Liver (tissue), 9 donors: ENCODE results near the gene DISC1. TPM values are rescaled to one million over a fixed set of nuclear protein-coding genes. Genes with fewer than 3 reads are reported as not detected.

Experiments
- DNase-seq: peaks from one replicate; pipeline ENCODE4 v3.0.0-alpha.2; 2017; ENCODE audit warnings: low spot score
- H3K27ac ChIP-seq, 2 donors: one replicate each; pipeline ENCODE4 v1.7.0; 2013; ENCODE audit warnings: inconsistent platforms in 2 of 2, low read length in 2 of 2, control low read depth in 1 of 2, low read depth in 1 of 2, mild to moderate bottlenecking in 1 of 2
- H3K27me3 ChIP-seq, 4 donors: one replicate each; pipeline versions ENCODE4 v1.6.1 to v1.7.0; 2013; ENCODE audit warnings: low read length in 3 of 4, inconsistent platforms in 1 of 4, mild to moderate bottlenecking in 1 of 4, moderate library complexity in 1 of 4; ENCODE audit not compliant: control insufficient read depth in 4 of 4, insufficient read depth in 4 of 4
- H3K36me3 ChIP-seq, 4 donors: one replicate each; pipeline versions ENCODE4 v1.6.1 to v1.7.0; 2013; ENCODE audit warnings: low read length in 3 of 4, mild to moderate bottlenecking in 3 of 4, low read depth in 1 of 4, moderate library complexity in 1 of 4; ENCODE audit not compliant: control insufficient read depth in 4 of 4, insufficient read depth in 3 of 4
- H3K4me1 ChIP-seq, 4 donors: one replicate each; pipeline versions ENCODE4 v1.6.1 to v1.7.0; 2013; ENCODE audit warnings: low read length in 3 of 4, mild to moderate bottlenecking in 3 of 4, moderate library complexity in 1 of 4; ENCODE audit not compliant: control insufficient read depth in 4 of 4, insufficient read depth in 4 of 4
- H3K4me3 ChIP-seq, 3 donors: one replicate each; pipeline versions ENCODE4 v1.6.1 to v1.7.0; 2013; ENCODE audit warnings: low read length in 3 of 3, control low read depth in 1 of 3, low read depth in 1 of 3, mild to moderate bottlenecking in 1 of 3
- H3K9ac ChIP-seq, 2 donors: one replicate each; pipeline ENCODE4 v1.7.0; 2013; ENCODE audit warnings: low read length in 2 of 2, mild to moderate bottlenecking in 2 of 2, moderate library complexity in 2 of 2, control low read depth in 1 of 2, low read depth in 1 of 2
- H3K9me3 ChIP-seq, 4 donors: one replicate each; pipeline versions ENCODE4 v1.6.1 to v1.7.0; 2013; ENCODE audit warnings: low read length in 3 of 4; ENCODE audit not compliant: control insufficient read depth in 4 of 4
- GABPA ChIP-seq, 2 donors: IDR thresholded peaks in 1 of 2; conservative IDR thresholded peaks in 1 of 2; 2 replicates each; pipeline ENCODE4 v1.6.1; 2016; ENCODE audit warnings: antibody characterized with exemption in 2 of 2, mild to moderate bottlenecking in 1 of 2, moderate library complexity in 1 of 2
- HNF4A ChIP-seq, 2 donors: conservative IDR thresholded peaks; 2 replicates each; pipeline ENCODE4 v1.6.1; 2016; ENCODE audit warnings: antibody characterized with exemption in 2 of 2, mild to moderate bottlenecking in 2 of 2
- JUND ChIP-seq, 2 donors: IDR thresholded peaks; 2 replicates each; pipeline ENCODE4 v1.6.1; 2016; ENCODE audit warnings: antibody characterized with exemption in 2 of 2
- NR2F2 ChIP-seq: IDR thresholded peaks from 2 replicates; pipeline ENCODE4 v1.6.1; 2016; ENCODE audit warnings: antibody characterized with exemption
- RAD21 ChIP-seq, 2 donors: IDR thresholded peaks; 2 replicates each; pipeline ENCODE4 v1.6.1; 2016; ENCODE audit warnings: antibody characterized with exemption in 2 of 2, mild to moderate bottlenecking in 2 of 2
- RXRA ChIP-seq, 2 donors: IDR thresholded peaks; 2 replicates each; pipeline ENCODE4 v1.6.1; 2017 to 2018; ENCODE audit warnings: antibody characterized with exemption in 2 of 2, mild to moderate bottlenecking in 1 of 2
- SP1 ChIP-seq: IDR thresholded peaks from 2 replicates; pipeline ENCODE4 v1.6.1; 2018; ENCODE audit warnings: antibody characterized with exemption, mild to moderate bottlenecking
- TAF1 ChIP-seq: conservative IDR thresholded peaks from 2 replicates; pipeline ENCODE4 v1.6.1; 2016; ENCODE audit warnings: antibody characterized with exemption, mild to moderate bottlenecking
- YY1 ChIP-seq: IDR thresholded peaks from 2 replicates; pipeline ENCODE4 v1.6.1; 2016; ENCODE audit warnings: antibody characterized with exemption, mild to moderate bottlenecking
- WGBS: extraction: QIAGEN DNeasy Blood & Tissue Kit; methylation state at CpG from one replicate; pipeline ENCODE4 v1.1.7; 2013; 5-methylcytosine and 5-hydroxymethylcytosine counted together
- polyA plus RNA-seq, 2 donors: library from polyadenylated mRNA; stranded (reverse) in 1 of 2; unstranded in 1 of 2; fragments of 200-250 nt in 1 of 2; fragments of >200 nt in 1 of 2; fragmentation: Nextera tagmentation in 1 of 2; extraction: Ambion mirVana in 1 of 2; gene quantifications; one replicate each; pipeline versions ENCODE4 v1.2.1 to v1.2.3, GENCODE V29; 2013 to 2015
- total RNA-seq, 2 donors: library from RNA; depleted of rRNA; stranded (reverse); fragments of >200 nt; gene quantifications; one replicate each; pipeline ENCODE4 v1.2.3, GENCODE V29; 2014
- TF ChIP-seq, protein P1 (sequence below): IDR thresholded peaks from 2 replicates; pipeline ENCODE4 v1.6.1; 2016; ENCODE audit warnings: antibody characterized with exemption, mild to moderate bottlenecking
- TF ChIP-seq, protein P2 (sequence below): IDR thresholded peaks from 2 replicates; pipeline ENCODE4 v1.6.1; 2016; ENCODE audit warnings: antibody characterized with exemption
- TF ChIP-seq, protein P3 (sequence below): fragments of 150-350 bp; IDR thresholded peaks from 2 replicates; pipeline ENCODE4 v1.5.1; 2017; ENCODE audit warnings: improper control_type of control experiment, low read depth, low read length; ENCODE audit not compliant: missing input control
- donor health status: healthy.
- donor health status: healthy.
- donor health status: healthy.
- donor health status: healthy.
- donor health status: healthy.

The DISC1 gene
- total and polyA plus RNA-seq, 4 donors, result 0.45 to 6.3 (median 2.3) TPM

DNA sequence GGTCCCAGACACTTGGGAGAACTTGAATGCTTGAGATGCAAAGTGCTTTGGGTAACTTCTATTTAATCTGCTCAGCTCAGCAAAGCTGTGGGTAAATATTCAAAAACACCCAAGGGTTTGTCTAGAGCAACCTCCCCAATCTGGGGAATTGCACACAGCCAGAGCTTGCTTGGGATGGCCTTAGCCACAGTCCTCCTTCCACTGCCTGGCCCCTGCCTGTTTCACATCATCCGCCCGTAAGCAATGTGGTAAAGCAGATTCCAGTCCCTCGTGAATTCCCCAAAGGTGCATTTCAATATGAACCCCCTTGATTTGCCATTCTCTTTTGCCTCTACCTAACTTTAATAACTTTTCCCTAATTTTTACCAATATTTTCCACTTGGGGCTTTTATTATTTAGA is 418.1 kb downstream of the DISC1 start:
- TF ChIP-seq SP1 (no peak), RAD21 (IDR thresholded peaks at IDR 0.05) (no peak), NR2F2 (no peak), GABPA (IDR thresholded peaks at IDR 0.05 in 1 of 2, conservative IDR thresholded peaks at IDR 0.05 in 1 of 2) (no peak), RXRA (IDR thresholded peaks at IDR 0.05) (no peak), HNF4A (conservative IDR thresholded peaks at IDR 0.05) (no peak)
- TF ChIP-seq, protein P1, sequence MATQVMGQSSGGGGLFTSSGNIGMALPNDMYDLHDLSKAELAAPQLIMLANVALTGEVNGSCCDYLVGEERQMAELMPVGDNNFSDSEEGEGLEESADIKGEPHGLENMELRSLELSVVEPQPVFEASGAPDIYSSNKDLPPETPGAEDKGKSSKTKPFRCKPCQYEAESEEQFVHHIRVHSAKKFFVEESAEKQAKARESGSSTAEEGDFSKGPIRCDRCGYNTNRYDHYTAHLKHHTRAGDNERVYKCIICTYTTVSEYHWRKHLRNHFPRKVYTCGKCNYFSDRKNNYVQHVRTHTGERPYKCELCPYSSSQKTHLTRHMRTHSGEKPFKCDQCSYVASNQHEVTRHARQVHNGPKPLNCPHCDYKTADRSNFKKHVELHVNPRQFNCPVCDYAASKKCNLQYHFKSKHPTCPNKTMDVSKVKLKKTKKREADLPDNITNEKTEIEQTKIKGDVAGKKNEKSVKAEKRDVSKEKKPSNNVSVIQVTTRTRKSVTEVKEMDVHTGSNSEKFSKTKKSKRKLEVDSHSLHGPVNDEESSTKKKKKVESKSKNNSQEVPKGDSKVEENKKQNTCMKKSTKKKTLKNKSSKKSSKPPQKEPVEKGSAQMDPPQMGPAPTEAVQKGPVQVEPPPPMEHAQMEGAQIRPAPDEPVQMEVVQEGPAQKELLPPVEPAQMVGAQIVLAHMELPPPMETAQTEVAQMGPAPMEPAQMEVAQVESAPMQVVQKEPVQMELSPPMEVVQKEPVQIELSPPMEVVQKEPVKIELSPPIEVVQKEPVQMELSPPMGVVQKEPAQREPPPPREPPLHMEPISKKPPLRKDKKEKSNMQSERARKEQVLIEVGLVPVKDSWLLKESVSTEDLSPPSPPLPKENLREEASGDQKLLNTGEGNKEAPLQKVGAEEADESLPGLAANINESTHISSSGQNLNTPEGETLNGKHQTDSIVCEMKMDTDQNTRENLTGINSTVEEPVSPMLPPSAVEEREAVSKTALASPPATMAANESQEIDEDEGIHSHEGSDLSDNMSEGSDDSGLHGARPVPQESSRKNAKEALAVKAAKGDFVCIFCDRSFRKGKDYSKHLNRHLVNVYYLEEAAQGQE, result no peak
- no peak for DNase-seq
- no peak overlapping the region for H3K9ac ChIP-seq
- H3K9me3 ChIP-seq, result no peaks in the 10 kb centered on the region
- no peak overlapping the region for H3K27ac ChIP-seq
- H3K36me3 ChIP-seq, result no peaks in the 10 kb centered on the region
- no peak overlapping the region for H3K4me3 ChIP-seq
- peaks cover 0 to 3% (median 0%) of the 10 kb centered on the region in 4 donors for H3K27me3 ChIP-seq
- H3K4me1 ChIP-seq, result no peaks in the 10 kb centered on the region
- 80% methylated on average over 3 of the region's 3 CpGs for WGBS

DNA sequence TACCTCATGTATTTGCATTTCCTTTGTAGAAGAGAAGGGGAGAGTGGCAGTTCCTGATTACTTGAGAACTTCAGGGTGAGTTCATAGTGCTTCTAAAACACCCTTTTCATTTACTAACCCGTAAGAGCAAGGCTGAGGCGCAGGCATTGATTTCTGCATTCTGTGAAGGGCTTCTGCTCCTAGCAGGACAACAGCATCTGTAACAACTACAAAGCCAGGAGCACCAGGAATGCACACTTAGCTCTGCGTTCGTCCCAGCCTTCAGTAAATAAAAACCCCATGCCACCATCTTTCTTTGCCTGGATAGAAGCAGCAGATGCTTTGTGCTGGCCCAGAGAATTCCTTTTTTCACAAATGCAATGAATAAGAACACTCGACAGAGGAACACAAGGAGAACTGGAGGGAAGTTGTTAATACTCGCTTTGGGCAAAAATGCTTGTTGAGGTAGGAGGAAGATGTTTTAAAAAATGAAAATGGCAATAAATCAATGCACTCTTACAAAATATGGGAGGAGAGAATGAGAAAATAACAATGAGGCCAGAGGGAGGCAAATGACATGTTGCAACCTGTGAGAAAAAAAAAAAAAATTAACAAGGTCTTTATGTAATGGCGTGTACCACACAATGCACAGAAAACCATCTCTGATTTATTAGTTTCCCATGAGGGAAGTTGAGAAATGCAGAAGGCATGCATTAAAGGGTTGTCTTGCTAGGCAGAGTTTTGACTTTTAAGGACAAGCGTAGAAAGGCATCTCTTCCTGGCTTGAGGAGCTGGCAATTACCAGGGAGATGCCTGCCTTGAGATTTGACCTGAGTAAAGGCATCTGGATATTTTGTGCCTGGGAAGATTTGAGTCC is 418.8 kb downstream of the DISC1 start:
- peaks cover 0 to 1% (median 0%) of the 10 kb centered on the region in 4 donors for H3K27me3 ChIP-seq

More for the DNA sequence above, 418.8 kb downstream of the DISC1 start:
- DNase-seq, result no peak
- Histone ChIP-seq H3K9me3 (no peaks in the 10 kb centered on the region), H3K4me1 (no peaks in the 10 kb centered on the region), H3K27ac (no peak overlapping the region), H3K36me3 (no peaks in the 10 kb centered on the region), H3K4me3 (no peak overlapping the region), H3K9ac (no peak overlapping the region)
- no peak for TF ChIP-seq RAD21 (IDR thresholded peaks at IDR 0.05)
- no peak for TF ChIP-seq JUND (IDR thresholded peaks at IDR 0.05)
- no peak for TF ChIP-seq TAF1
- no peak for TF ChIP-seq YY1
- TF ChIP-seq, protein P2, sequence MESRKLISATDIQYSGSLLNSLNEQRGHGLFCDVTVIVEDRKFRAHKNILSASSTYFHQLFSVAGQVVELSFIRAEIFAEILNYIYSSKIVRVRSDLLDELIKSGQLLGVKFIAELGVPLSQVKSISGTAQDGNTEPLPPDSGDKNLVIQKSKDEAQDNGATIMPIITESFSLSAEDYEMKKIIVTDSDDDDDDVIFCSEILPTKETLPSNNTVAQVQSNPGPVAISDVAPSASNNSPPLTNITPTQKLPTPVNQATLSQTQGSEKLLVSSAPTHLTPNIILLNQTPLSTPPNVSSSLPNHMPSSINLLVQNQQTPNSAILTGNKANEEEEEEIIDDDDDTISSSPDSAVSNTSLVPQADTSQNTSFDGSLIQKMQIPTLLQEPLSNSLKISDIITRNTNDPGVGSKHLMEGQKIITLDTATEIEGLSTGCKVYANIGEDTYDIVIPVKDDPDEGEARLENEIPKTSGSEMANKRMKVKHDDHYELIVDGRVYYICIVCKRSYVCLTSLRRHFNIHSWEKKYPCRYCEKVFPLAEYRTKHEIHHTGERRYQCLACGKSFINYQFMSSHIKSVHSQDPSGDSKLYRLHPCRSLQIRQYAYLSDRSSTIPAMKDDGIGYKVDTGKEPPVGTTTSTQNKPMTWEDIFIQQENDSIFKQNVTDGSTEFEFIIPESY, result no peak
- TF ChIP-seq, protein P3, sequence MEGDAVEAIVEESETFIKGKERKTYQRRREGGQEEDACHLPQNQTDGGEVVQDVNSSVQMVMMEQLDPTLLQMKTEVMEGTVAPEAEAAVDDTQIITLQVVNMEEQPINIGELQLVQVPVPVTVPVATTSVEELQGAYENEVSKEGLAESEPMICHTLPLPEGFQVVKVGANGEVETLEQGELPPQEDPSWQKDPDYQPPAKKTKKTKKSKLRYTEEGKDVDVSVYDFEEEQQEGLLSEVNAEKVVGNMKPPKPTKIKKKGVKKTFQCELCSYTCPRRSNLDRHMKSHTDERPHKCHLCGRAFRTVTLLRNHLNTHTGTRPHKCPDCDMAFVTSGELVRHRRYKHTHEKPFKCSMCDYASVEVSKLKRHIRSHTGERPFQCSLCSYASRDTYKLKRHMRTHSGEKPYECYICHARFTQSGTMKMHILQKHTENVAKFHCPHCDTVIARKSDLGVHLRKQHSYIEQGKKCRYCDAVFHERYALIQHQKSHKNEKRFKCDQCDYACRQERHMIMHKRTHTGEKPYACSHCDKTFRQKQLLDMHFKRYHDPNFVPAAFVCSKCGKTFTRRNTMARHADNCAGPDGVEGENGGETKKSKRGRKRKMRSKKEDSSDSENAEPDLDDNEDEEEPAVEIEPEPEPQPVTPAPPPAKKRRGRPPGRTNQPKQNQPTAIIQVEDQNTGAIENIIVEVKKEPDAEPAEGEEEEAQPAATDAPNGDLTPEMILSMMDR, result no peak
- 72% methylated on average over 8 of the region's 8 CpGs for WGBS
